ENCODE data around the gene NACC2.

DNA sequence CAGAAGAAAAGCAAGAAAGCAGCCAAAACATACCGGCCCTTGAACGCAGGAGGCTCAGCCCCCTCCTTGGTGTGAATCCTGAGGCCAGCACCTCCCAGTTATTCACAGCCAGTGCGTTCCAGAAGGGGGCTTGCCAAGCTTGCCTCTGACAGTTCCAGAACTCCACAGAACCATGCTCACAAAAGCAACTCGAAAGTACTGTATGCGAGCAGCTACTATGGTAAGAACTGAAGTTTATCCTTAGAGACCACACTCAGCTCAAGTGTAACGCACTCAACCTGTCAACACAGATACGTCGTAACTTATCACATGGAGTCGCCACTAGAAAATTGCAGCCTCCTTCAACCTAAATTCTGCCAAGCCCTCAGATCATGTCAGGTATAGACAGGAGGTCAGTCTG lies 135.3 kb downstream of the NACC2 start:
- TF ChIP-seq POLR2AphosphoS5 (IDR thresholded peaks at IDR 0.05), result no peak
- TF ChIP-seq, protein P1, sequence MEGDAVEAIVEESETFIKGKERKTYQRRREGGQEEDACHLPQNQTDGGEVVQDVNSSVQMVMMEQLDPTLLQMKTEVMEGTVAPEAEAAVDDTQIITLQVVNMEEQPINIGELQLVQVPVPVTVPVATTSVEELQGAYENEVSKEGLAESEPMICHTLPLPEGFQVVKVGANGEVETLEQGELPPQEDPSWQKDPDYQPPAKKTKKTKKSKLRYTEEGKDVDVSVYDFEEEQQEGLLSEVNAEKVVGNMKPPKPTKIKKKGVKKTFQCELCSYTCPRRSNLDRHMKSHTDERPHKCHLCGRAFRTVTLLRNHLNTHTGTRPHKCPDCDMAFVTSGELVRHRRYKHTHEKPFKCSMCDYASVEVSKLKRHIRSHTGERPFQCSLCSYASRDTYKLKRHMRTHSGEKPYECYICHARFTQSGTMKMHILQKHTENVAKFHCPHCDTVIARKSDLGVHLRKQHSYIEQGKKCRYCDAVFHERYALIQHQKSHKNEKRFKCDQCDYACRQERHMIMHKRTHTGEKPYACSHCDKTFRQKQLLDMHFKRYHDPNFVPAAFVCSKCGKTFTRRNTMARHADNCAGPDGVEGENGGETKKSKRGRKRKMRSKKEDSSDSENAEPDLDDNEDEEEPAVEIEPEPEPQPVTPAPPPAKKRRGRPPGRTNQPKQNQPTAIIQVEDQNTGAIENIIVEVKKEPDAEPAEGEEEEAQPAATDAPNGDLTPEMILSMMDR (IDR thresholded peaks at IDR 0.05), result no peak
- TF ChIP-seq POLR2A (IDR thresholded peaks at IDR 0.05), result no peak
- no peak for TF ChIP-seq EP300 (IDR thresholded peaks at IDR 0.05)

All from gastroesophageal sphincter (tissue), 3 donors.